ENCODE measurements around the gene MECP2.

DNA sequence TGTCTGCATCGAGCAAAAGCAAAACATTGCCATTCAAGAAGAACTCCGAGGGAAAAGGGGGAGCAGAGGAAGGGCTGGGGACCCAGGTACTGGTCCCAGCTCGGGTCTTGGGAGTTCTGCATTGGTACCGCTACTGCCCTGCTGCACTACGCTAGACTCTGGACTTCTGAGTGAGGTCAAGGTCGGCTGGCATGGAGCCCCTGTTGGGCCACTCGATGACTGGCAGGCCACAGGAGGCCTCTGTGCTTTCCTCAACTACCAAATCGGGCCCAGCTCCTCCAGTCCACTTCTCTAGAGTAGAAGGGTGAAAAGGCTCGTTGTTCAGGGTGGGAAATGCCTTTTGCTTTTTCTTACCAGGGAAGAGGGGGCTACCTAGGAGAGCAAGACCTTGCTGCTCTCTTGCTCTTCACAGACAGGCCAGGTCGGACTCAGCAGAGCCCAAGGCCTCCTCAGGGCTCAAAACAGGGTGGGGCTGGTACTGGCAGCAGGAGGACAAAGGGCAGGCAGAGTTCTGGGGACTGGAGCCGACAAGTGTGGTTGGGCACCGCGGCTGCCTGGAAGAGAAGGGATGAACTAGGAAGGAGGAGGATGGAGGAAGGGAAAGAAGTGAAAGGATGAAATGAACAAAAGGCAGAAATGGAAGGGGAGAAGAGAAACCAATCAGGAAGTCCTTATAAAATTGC lies 68.9 kb downstream of the MECP2 start:
- TF ChIP-seq CTCF (IDR thresholded peaks at IDR 0.05) (no peak), POLR2A (IDR thresholded peaks at IDR 0.05) (no peak)

Data from suprapubic skin (tissue), 3 donors.